ENCODE data around the gene ZHX3. TPM values are rescaled to one million over a fixed set of nuclear protein-coding genes. Genes with fewer than 3 reads are reported as not detected.

Gene ZHX3
- total and polyA plus RNA-seq, 2 of the 13 experiments (the other 11 are each of a cell fraction or from before 2014, with no cell fraction given) = 8.4 to 11.7 TPM

GRCh38 chr20:41340327-41341055 is 23.0 kb upstream of the ZHX3 start, which contains the start of gene LPIN3 (continued):
- 0 out of 2 replicates have a peak, but pooled peaks have one; percentile 13 for TF ChIP-seq KDM6A (CRISPR knock-in tag; IDR thresholded peaks at IDR 0.05; ENCODE audit: low read depth)
- TF ChIP-seq REXO4 (CRISPR knock-in tag; IDR thresholded peaks at IDR 0.05; ENCODE audit: borderline replicate concordance) = no peak
- TF ChIP-seq KLF12 (CRISPR knock-in tag; IDR thresholded peaks at IDR 0.05; ENCODE audit: borderline replicate concordance) = peak; percentile 67; the same call in 1 of the 2 replicates
- peak; percentile 1; the same call in 1 of the 2 replicates for TF ChIP-seq PPARG (CRISPR knock-in tag; conservative IDR thresholded peaks at IDR 0.05)
- no peak for TF ChIP-seq ZFP41 (CRISPR knock-in tag; IDR thresholded peaks at IDR 0.05; ENCODE audit: borderline replicate concordance)
- no peak for TF ChIP-seq ZNF260 (CRISPR knock-in tag; IDR thresholded peaks at IDR 0.05; ENCODE audit: borderline replicate concordance, low read depth)
- peak; percentile 49; the same call in 1 of the 2 replicates for TF ChIP-seq ZSCAN25 (CRISPR knock-in tag; IDR thresholded peaks at IDR 0.05)
- peak; percentile 34; the same call in 1 of the 2 replicates for TF ChIP-seq AHDC1 (CRISPR knock-in tag; IDR thresholded peaks at IDR 0.05; ENCODE audit: borderline replicate concordance)
- no peak for TF ChIP-seq USF2 (IDR thresholded peaks at IDR 0.05; ENCODE audit: low read depth, low read length)
- no peak for TF ChIP-seq USF2 (CRISPR knock-in tag; IDR thresholded peaks at IDR 0.05; ENCODE audit: borderline replicate concordance)
- no peak for TF ChIP-seq ZBTB40 (IDR thresholded peaks at IDR 0.05)
- TF ChIP-seq ZBTB40 (CRISPR knock-in tag; IDR thresholded peaks at IDR 0.05) = peak; percentile 65
